ENCODE results near the gene ATPAF1.

ATPAF1 gene

GRCh38 chr1:46650491-46650890 lies 17.7 kb downstream of the ATPAF1 start:
- no peak for DNase-seq (ENCODE audit: low read depth in 2 of 2)

GRCh38 chr1:46649764-46650163 lies 18.4 kb downstream of the ATPAF1 start:
- DNase-seq (ENCODE audit: low read depth in 2 of 2): no peak

DNA sequence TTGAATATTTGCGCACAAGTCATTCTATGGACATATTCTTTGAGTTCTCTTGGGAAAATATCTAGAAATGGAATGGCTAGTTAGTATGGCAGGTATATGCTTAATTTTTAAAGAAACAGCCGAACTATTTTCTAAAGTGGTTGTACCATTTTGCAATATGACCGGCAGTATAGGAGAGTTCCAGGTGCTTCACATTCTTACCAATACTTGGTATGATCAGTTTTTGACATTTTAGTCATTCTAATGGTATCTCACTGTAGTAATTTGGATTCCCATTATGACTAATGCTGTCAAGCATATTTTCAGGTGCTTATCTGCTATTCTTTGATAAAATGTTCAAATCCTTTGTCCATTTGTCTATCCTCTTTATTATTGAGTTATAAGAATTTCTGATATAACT lies 20.6 kb downstream of the ATPAF1 start:
- DNase-seq (ENCODE audit: low read depth in 2 of 2): no peak

DNA sequence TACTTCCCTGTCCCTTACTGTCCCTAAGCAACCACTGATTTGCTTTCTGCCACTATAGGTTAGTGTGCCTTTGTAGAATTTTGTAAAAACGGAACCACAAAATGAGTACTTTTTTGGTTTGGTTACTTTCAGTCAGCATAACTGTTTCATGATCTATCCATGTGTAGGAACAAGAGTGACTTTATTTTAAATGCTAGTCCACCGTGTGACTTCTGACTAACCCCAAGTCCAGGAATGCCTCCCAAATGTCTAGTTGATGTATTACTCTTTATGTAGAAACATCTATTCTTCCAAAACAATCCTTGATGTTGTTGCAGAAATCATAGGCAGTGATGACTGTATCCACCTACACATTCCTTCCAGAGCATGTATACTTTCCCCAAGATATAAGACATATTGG lies 21.3 kb downstream of the ATPAF1 start:
- no peak for DNase-seq (ENCODE audit: low read depth in 2 of 2)

GRCh38 chr1:46646331-46646730 lies 21.8 kb downstream of the ATPAF1 start:
- DNase-seq (ENCODE audit: low read depth in 2 of 2): no peak

- no peak for DNase-seq (ENCODE audit: low read depth in 2 of 2)
These were observed 22.3 kb downstream of the ATPAF1 start for GRCh38 chr1:46645815-46646214.

- DNase-seq (ENCODE audit: low read depth in 2 of 2): no peak
These were observed 24.8 kb downstream of the ATPAF1 start for GRCh38 chr1:46643368-46643775.

DNA sequence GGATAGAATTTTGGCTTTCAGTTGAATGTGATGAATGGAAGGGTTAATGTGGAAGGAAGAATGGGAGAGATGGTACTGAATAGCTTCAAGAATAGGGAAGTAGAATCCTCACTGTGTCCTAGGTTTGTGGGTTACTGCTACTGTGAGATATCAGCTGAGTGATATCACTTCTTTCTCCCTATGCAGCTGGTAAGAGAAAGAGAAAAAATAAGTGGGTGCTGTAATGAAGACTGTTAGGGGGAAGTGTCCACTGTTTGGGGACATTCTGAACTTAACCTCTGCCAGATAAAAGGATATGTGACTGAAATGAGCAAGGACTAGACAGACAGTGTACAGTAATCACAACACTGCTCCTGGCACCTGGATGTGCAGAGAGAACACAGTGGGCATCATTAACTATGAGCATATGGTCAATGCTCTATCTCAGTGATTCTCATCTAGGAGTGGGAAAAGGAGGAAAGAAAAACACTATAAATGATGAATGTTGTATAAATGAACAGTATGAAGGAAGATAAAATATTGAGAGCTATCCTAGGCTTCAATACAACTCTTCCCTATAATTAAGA lies 26.0 kb downstream of the ATPAF1 start:
- no peak for DNase-seq (ENCODE audit: low read depth in 2 of 2)

- DNase-seq (ENCODE audit: low read depth in 2 of 2): no peak
These were observed 28.6 kb downstream of the ATPAF1 start for GRCh38 chr1:46639547-46639946.

GRCh38 chr1:46638921-46639320 lies 29.2 kb downstream of the ATPAF1 start:
- DNase-seq (ENCODE audit: low read depth in 2 of 2): no peak

DNA sequence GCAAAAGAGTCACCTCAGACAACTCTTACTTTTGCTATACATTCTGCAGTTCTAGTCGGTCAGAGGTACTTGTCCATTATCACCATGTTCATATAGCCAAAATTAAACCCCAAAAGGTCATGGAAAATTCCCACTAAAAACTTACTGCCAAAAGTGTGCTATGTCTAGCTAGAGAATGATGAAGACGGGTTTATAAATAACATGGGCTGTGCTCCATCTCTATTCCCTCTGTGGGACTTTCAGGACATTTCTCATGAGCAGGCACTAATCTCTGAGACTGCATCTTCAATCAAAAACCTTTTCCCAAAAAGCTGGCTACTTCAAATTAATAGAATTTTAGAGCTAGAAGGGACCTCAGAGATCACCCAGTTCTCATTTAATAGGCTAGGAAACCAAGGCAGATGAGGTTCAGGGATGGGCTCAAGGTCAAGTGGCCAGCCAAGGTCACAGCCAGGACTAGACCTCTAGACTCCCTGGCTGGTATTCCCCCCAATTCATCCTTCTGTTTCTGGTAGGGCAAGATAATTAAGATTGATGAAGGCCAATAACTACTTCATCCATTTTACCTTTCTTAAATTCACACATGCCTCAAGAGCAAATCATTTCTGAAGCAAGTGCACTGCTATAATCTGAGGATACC lies 30.6 kb downstream of the ATPAF1 start:
- no peak for DNase-seq (ENCODE audit: low read depth in 2 of 2)

DNA sequence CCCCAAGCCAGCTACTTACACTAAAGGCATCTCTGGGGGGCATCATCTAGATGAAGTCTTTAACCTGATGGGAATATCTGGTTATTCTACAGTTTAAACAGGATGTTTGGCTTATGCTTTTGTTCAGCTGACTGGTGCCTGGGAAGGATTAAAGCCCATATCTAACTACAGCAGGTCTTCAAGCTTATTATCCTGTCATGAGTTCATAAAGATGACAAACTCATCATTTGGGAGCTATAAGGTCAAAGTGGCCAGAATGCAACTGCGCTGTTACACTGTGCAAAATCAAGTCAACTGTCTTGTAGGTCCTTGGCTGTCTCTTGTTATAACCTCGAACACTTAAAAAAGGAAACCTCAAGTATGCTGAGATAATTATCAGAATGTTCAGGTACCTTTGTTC lies 33.0 kb downstream of the ATPAF1 start:
- no peak for DNase-seq (ENCODE audit: low read depth in 2 of 2)

DNA sequence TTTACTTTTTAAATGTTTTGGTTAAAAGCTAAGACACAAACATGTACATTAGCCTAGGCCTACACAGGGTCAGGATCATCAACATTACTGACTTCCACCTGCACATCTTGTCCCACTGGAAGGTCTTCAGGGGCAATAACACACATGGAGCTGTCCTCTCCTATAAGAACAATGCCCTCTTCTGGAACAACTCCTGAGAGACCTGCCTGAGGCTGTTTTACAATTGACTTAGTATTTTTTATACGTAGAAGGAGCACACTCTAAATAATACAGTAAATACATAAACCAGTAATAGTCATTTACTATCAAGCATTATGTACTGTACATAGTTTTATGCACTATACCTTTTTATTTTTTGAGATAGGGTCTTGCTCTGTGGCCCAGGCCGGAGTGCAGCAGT lies 37.4 kb downstream of the ATPAF1 start:
- DNase-seq (ENCODE audit: low read depth in 2 of 2): no peak

- DNase-seq (ENCODE audit: low read depth in 2 of 2): no peak
These were observed 44.2 kb downstream of the ATPAF1 start for GRCh38 chr1:46623743-46624644.

DNA sequence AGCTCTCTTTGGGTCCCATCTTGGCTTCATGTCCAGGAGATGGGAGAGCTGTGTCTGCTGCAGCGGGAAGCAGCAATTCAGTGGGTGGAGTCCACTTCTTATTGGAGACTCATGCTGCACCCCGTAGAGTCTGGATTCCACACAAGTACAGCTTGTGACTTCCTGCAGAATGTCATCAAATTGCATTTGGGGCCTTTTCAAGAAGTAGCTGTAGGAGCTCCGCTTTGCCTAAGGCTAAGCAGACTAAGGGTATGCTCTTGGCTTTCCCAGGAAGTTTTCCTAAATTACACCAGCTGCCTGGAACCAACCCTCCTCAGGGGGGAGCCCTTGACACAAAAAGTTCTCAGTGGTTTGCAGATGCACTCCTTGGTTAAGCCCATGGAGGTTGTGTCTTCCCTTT lies 45.8 kb downstream of the ATPAF1 start:
- no peak for DNase-seq (ENCODE audit: low read depth in 2 of 2)

- DNase-seq (ENCODE audit: low read depth in 2 of 2): no peak
These were observed 46.2 kb downstream of the ATPAF1 start for GRCh38 chr1:46621930-46622329.

DNA sequence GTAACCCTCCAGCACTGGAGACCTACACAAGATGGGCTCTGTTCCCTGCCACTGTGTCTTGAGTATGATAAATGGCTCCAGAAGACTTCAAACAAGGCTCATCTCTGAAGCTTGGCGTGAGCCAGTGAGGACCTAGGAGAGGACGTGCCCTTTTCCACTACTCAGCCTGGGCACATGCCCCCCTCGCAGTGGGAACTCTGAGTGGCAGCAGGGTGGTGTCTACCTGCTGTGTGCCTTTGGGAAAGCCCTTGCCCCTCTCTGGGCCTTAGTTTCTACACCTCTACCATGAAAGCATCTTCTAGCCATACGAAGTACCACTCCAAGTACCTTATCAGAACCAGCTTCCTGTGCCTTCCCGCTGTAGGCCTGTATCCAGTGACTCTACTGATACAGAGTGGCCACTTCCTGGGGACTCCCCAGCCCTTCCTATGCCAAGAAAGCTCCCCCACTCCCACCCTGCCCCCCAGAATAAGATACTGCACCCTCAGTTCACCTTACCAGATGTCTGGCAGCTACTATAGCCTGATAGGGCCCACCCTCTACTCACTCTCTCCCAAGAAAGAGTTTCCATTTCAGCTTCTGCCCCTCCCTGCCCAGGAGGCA lies 48.4 kb downstream of the ATPAF1 start:
- no peak for DNase-seq (ENCODE audit: low read depth in 2 of 2)

DNA sequence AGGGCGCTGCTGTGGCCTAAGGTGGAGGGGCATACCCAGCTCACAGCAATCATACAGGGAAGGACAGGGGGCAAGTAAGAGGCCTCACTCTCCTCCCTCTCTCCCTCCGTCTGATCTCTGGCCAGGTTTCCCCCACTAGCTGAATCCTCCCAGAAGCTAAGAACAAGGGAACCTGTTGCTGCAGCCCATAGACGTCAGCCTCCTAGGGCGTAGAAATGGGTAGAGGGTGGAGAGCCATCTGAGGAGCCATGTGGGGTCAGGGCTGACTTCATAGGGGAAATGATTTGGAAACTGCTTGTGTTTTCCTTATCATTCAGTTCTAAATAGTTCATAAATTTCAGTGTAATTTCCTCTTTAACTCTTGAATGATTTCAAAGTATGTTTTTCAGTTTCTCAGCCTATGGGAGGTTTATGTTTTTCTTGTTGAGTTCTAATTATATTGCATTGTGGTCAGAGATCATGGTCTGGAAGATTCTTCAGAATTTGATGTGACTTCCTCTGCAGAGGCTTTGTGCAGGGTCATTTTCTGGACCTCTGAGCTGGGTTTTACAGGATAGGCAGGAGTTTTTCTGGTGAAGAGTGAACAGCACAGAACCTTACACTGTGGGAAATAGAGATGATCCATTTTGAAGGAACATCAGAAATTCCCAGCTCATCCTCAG lies 49.3 kb downstream of the ATPAF1 start:
- DNase-seq (ENCODE audit: low read depth in 2 of 2): no peak

- DNase-seq (ENCODE audit: low read depth in 2 of 2): no peak
These were observed 50.3 kb downstream of the ATPAF1 start for GRCh38 chr1:46617833-46618232.

DNA sequence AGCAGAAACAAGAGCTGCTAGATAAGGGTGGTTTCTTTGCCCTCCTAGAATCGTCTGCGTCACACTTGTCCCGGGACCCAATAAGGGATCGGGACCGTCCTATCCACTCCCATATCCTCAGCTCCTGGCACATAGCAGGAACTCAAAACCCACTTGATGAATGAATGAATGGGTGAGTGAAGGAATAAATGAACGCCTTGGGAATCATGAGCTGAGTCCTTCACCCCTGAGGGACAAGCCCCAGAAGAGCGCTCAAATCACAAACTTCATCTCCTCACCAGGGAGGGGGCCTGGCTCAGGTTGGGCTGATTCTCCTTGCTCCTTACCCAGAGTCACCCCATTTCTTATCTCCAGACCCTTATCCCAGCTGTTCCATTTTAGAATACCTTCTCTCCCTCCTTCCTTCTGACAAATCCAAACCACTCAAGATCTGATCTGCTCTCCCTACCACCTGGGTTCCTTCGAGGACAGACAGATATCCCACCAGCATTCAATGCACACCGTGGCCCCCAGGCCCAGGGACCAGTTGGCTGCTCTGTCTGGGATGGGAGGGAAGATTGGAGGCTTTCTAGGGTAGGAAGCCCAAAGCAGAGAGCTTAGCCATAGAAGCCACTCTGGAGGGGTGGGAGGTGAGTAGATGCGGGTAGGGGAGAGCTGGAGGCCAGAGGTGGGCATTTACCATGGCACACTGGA lies 50.9 kb downstream of the ATPAF1 start:
- DNase-seq (ENCODE audit: low read depth in 2 of 2): no peak

Data from stimulated activated CD4-positive, alpha-beta T cell treated with anti-CD3 and anti-CD28 coated beads, Interleukin-12 subunit alpha, Interleukin-12 subunit beta, amount 100 ng/mL, for 24 hours (primary cell).